ENCODE data around the gene CLCN2.
A peak's percentile ranks its signal among the peaks of the same experiment; 100 is the strongest.

The CLCN2 gene

GRCh38 chr3:184327171-184327570 lies 34.2 kb downstream of the CLCN2 start:
- no peaks in the 10 kb centered on the region for H3K9me3 ChIP-seq (replicated peaks; ENCODE audit: low read length)
- H3K4me1 ChIP-seq (ENCODE audit: control insufficient read depth, insufficient read depth, low read length): peaks cover 13% of the 10 kb centered on the region
- H3K4me3 ChIP-seq (ENCODE audit: low read length): no peak overlapping the region
- no peak overlapping the region for H3K4me2 ChIP-seq (ENCODE audit: low read length)
- H3K27me3 ChIP-seq (ENCODE audit: control insufficient read depth, insufficient read depth, low read length): no peaks in the 10 kb centered on the region
- no peak overlapping the region for H3K9ac ChIP-seq (ENCODE audit: low read depth, low read length)
- H3K36me3 ChIP-seq (ENCODE audit: insufficient read depth, low read length): peaks cover 95% of the 10 kb centered on the region

- Histone ChIP-seq H3K27me3 (ENCODE audit: control insufficient read depth, insufficient read depth, low read length) (no peaks in the 10 kb centered on the region), H3K9me3 (replicated peaks; ENCODE audit: low read length) (no peaks in the 10 kb centered on the region), H3K4me1 (ENCODE audit: control insufficient read depth, insufficient read depth, low read length) (peaks cover under 1% of the 10 kb centered on the region)
Measured at GRCh38 chr3:184325715-184326369, 35.6 kb downstream of the CLCN2 start.

GRCh38 chr3:184325269-184325668 lies 36.1 kb downstream of the CLCN2 start:
- no peak overlapping the region for H3K4me2 ChIP-seq (ENCODE audit: low read length)
- H3K9me3 ChIP-seq (replicated peaks; ENCODE audit: low read length): no peaks in the 10 kb centered on the region
- H3K9ac ChIP-seq (ENCODE audit: low read depth, low read length): no peak overlapping the region
- peaks cover 97% of the 10 kb centered on the region for H3K36me3 ChIP-seq (ENCODE audit: insufficient read depth, low read length)
- no peak overlapping the region for H3K4me3 ChIP-seq (ENCODE audit: low read length)
- H3K27me3 ChIP-seq (ENCODE audit: control insufficient read depth, insufficient read depth, low read length): no peaks in the 10 kb centered on the region
- peaks cover 6% of the 10 kb centered on the region for H3K4me1 ChIP-seq (ENCODE audit: control insufficient read depth, insufficient read depth, low read length)

More at GRCh38 chr3:184325715-184326369, 35.6 kb downstream of the CLCN2 start:
- no peak overlapping the region for H3K4me3 ChIP-seq (ENCODE audit: low read length)
- no peak overlapping the region for H3K9ac ChIP-seq (ENCODE audit: low read depth, low read length)
- peaks cover 95% of the 10 kb centered on the region for H3K36me3 ChIP-seq (ENCODE audit: insufficient read depth, low read length)
- H3K4me2 ChIP-seq (ENCODE audit: low read length): no peak overlapping the region

DNA sequence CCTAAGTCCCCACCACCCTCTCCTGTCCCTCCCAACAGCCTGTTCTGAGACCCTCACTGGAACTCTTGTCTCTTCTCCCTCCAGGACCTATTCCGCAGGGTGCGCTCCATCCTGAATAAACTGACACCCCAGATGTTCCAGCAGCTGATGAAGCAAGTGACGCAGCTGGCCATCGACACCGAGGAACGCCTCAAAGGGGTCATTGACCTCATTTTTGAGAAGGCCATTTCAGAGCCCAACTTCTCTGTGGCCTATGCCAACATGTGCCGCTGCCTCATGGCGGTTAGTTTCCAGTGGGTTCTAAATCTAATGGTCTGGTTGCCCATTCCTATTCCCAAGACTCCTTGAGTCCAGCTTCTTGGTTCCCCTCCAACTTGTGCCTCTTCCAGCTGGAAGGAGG lies 37.7 kb downstream of the CLCN2 start:
- Histone ChIP-seq H3K27me3 (ENCODE audit: control insufficient read depth, insufficient read depth, low read length) (no peaks in the 10 kb centered on the region), H3K9me3 (replicated peaks; ENCODE audit: low read length) (no peaks in the 10 kb centered on the region), H3K4me2 (ENCODE audit: low read length) (no peak overlapping the region), H3K4me3 (ENCODE audit: low read length) (no peak overlapping the region), H3K9ac (ENCODE audit: low read depth, low read length) (no peak overlapping the region), H3K4me1 (ENCODE audit: control insufficient read depth, insufficient read depth, low read length) (peaks cover 19% of the 10 kb centered on the region), H3K36me3 (ENCODE audit: insufficient read depth, low read length) (peaks cover 86% of the 10 kb centered on the region)

- Histone ChIP-seq H3K27me3 (ENCODE audit: control insufficient read depth, insufficient read depth, low read length) (no peaks in the 10 kb centered on the region), H3K4me2 (ENCODE audit: low read length) (no peak overlapping the region), H3K4me3 (ENCODE audit: low read length) (no peak overlapping the region), H3K9me3 (replicated peaks; ENCODE audit: low read length) (no peaks in the 10 kb centered on the region), H3K36me3 (ENCODE audit: insufficient read depth, low read length) (peaks cover 82% of the 10 kb centered on the region), H3K4me1 (ENCODE audit: control insufficient read depth, insufficient read depth, low read length) (peaks cover 23% of the 10 kb centered on the region), H3K9ac (ENCODE audit: low read depth, low read length) (no peak overlapping the region)
Measured at GRCh38 chr3:184322731-184323487, 38.5 kb downstream of the CLCN2 start.

DNA sequence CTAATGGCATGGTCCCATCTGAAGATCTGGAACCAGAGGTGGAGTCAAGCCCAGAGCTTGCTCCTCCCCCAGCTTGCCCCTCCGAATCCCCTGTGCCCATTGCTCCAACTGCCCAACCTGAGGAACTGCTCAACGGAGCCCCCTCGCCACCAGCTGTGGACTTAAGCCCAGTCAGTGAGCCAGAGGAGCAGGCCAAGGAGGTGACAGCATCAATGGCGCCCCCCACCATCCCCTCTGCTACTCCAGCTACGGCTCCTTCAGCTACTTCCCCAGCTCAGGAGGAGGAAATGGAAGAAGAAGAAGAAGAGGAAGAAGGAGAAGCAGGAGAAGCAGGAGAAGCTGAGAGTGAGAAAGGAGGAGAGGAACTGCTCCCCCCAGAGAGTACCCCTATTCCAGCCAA lies 39.7 kb downstream of the CLCN2 start:
- no peaks in the 10 kb centered on the region for H3K27me3 ChIP-seq (ENCODE audit: control insufficient read depth, insufficient read depth, low read length)
- no peaks in the 10 kb centered on the region for H3K9me3 ChIP-seq (replicated peaks; ENCODE audit: low read length)
- peaks cover 35% of the 10 kb centered on the region for H3K4me1 ChIP-seq (ENCODE audit: control insufficient read depth, insufficient read depth, low read length)
- H3K4me3 ChIP-seq (ENCODE audit: low read length): no peak overlapping the region
- H3K36me3 ChIP-seq (ENCODE audit: insufficient read depth, low read length): peaks cover 82% of the 10 kb centered on the region
- no peak overlapping the region for H3K4me2 ChIP-seq (ENCODE audit: low read length)
- peak overlapping the region; percentile 18 for H3K9ac ChIP-seq (ENCODE audit: low read depth, low read length)

DNA sequence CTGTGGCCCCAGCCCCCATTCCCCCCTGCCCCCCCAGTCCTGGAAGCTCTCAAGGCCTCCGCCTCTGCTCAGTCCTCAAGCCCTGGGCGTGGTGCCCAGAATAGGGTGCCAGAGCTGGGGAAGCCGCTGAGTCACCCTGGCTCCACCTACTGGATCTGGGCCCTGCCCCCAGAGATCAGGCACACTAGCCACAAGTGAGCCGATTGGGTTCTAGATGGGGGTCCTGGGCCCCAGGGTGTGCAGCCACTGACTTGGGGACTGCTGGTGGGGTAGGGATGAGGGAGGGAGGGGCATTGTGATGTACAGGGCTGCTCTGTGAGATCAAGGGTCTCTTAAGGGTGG lies 41.3 kb downstream of the CLCN2 start:
- peak overlapping the region; percentile 67 for H3K9ac ChIP-seq (ENCODE audit: low read depth, low read length)
- peaks cover 40% of the 10 kb centered on the region for H3K4me1 ChIP-seq (ENCODE audit: control insufficient read depth, insufficient read depth, low read length)
- peak overlapping the region; percentile 80 for H3K4me2 ChIP-seq (ENCODE audit: low read length)
- peak overlapping the region; percentile 59 for H3K4me3 ChIP-seq (ENCODE audit: low read length)
- no peaks in the 10 kb centered on the region for H3K9me3 ChIP-seq (replicated peaks; ENCODE audit: low read length)
- H3K27me3 ChIP-seq (ENCODE audit: control insufficient read depth, insufficient read depth, low read length): no peaks in the 10 kb centered on the region
- H3K36me3 ChIP-seq (ENCODE audit: insufficient read depth, low read length): peaks cover 73% of the 10 kb centered on the region

DNA sequence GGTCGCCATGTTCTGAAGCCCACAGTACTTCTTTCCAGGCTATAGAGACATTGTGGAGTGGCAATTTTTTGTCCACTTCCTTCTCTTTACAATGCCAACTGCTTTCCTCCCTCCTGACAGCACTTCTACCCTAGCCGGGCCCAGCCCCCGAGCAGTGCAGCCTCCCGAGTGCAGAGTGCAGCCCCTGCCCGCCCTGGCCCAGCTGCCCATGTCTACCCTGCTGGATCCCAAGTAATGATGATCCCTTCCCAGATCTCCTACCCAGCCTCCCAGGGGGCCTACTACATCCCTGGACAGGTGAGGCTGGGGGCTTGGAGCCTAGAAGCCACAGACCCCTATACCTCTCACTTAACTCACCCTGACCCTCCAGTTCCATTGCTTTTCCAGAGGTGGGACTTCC lies 44.2 kb downstream of the CLCN2 start:
- peaks cover 44% of the 10 kb centered on the region for H3K36me3 ChIP-seq (ENCODE audit: insufficient read depth, low read length)
- H3K4me3 ChIP-seq (ENCODE audit: low read length): peak overlapping the region; percentile 83
- H3K4me2 ChIP-seq (ENCODE audit: low read length): peak overlapping the region; percentile 85
- no peaks in the 10 kb centered on the region for H3K9me3 ChIP-seq (replicated peaks; ENCODE audit: low read length)
- no peaks in the 10 kb centered on the region for H3K27me3 ChIP-seq (ENCODE audit: control insufficient read depth, insufficient read depth, low read length)
- H3K4me1 ChIP-seq (ENCODE audit: control insufficient read depth, insufficient read depth, low read length): peaks cover 40% of the 10 kb centered on the region
- peak overlapping the region; percentile 37 for H3K9ac ChIP-seq (ENCODE audit: low read depth, low read length)

- H3K4me1 ChIP-seq (ENCODE audit: control insufficient read depth, insufficient read depth, low read length): peaks cover 40% of the 10 kb centered on the region
- peak overlapping the region; percentile 99 for H3K9ac ChIP-seq (ENCODE audit: low read depth, low read length)
- H3K4me2 ChIP-seq (ENCODE audit: low read length): peak overlapping the region; percentile 85
- peak overlapping the region; percentile 83 for H3K4me3 ChIP-seq (ENCODE audit: low read length)
- no peaks in the 10 kb centered on the region for H3K27me3 ChIP-seq (ENCODE audit: control insufficient read depth, insufficient read depth, low read length)
- no peaks in the 10 kb centered on the region for H3K9me3 ChIP-seq (replicated peaks; ENCODE audit: low read length)
- H3K36me3 ChIP-seq (ENCODE audit: insufficient read depth, low read length): peaks cover 40% of the 10 kb centered on the region
Measured at GRCh38 chr3:184316792-184317191, 44.6 kb downstream of the CLCN2 start.

DNA sequence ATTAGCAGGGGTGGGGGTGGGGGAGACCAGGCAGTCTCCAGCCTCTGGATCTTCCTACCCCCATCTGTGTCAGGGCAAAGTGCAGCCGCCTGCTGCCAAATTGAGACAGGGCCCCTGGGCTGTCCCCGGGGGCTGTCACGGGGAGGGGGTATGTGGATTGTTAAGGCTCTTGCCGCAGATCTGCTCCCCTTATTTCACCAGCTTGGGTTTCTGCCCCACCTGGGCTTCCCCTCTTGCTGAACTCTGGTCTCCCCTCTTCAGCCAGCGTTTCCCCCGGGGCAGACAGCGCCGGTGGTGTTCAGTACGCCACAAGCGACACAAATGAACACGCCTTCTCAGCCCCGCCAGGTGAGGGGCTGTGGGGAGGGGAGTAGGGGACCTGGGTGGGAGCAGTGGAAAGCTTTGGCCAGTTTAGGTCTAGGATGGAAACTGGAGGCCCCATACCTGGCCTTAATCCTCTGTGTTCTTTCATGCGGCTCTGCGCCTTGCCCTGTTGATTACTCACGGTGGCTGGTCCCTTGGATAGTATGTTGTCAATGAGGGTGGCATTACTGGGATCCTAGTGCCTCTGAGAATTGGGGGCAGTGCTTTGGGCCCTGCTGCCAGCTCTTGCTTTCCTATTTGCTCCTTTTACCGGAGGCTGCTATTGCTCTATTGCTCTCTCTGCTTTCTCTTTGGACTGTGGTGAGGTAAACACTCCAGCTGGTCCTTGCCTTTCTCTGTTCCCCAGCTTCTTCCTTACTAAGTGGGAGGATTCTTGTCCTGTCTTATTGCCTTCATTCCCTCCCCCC lies 45.3 kb downstream of the CLCN2 start:
- Histone ChIP-seq H3K4me1 (ENCODE audit: control insufficient read depth, insufficient read depth, low read length) (peaks cover 40% of the 10 kb centered on the region), H3K27me3 (ENCODE audit: control insufficient read depth, insufficient read depth, low read length) (no peaks in the 10 kb centered on the region), H3K9me3 (replicated peaks; ENCODE audit: low read length) (no peaks in the 10 kb centered on the region), H3K36me3 (ENCODE audit: insufficient read depth, low read length) (peaks cover 33% of the 10 kb centered on the region), H3K4me2 (ENCODE audit: low read length) (peak overlapping the region; percentile 85), H3K9ac (ENCODE audit: low read depth, low read length) (peak overlapping the region; percentile 99), H3K4me3 (ENCODE audit: low read length) (peak overlapping the region; percentile 83)

DNA sequence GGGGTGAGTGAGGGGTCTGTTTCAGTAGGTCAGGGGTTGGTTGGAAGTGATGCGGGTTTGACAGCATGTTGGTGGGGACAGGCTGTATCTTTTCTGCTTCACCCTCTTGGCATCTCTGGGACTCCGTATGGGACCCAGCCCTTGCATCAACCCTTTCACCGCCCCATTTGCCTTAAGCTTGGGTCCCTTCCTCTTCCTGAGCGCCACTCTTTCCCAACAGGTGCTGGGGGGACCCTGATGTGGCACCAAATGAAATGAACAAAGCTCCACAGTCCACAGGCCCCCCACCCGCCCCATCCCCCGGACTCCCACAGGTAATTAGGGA lies 45.9 kb downstream of the CLCN2 start:
- Histone ChIP-seq H3K4me1 (ENCODE audit: control insufficient read depth, insufficient read depth, low read length) (peaks cover 36% of the 10 kb centered on the region), H3K36me3 (ENCODE audit: insufficient read depth, low read length) (peaks cover 27% of the 10 kb centered on the region), H3K27me3 (ENCODE audit: control insufficient read depth, insufficient read depth, low read length) (no peaks in the 10 kb centered on the region), H3K9ac (ENCODE audit: low read depth, low read length) (peak overlapping the region; percentile 99), H3K4me3 (ENCODE audit: low read length) (peak overlapping the region; percentile 83), H3K9me3 (replicated peaks; ENCODE audit: low read length) (no peaks in the 10 kb centered on the region), H3K4me2 (ENCODE audit: low read length) (peak overlapping the region; percentile 85)

Data from skeletal muscle satellite cell (primary cell).